Nephron (organoid): Measurements from ENCODE around the gene PCGF3.

ENCODE experiments used
- H3K27ac Mint-ChIP-seq, 3 experiments: 2 replicates each; pipeline ENCODE4 v1.8.0; 2020; ENCODE audit warnings: mixed read lengths in 3 of 3, mild to moderate bottlenecking in 2 of 3, moderate library complexity in 1 of 3
- H3K27me3 Mint-ChIP-seq: 2 replicates; pipeline ENCODE4 v1.8.0; 2021; ENCODE audit warnings: low read depth, mild to moderate bottlenecking, moderate library complexity, mixed read lengths
- H3K36me3 Mint-ChIP-seq: 2 replicates; pipeline ENCODE4 v1.8.0; 2020; ENCODE audit warnings: low read depth, mixed read lengths
- H3K4me1 Mint-ChIP-seq: 2 replicates; pipeline ENCODE4 v1.8.0; 2020; ENCODE audit warnings: mixed read lengths
- H3K4me3 Mint-ChIP-seq, 3 experiments: 2 replicates each; pipeline ENCODE4 v1.8.0; 2020; ENCODE audit warnings: mild to moderate bottlenecking in 3 of 3, mixed read lengths in 3 of 3, moderate library complexity in 2 of 3
- H3K9me3 Mint-ChIP-seq: 2 replicates; pipeline ENCODE4 v1.8.0; 2020; ENCODE audit warnings: mixed read lengths
- TF ChIP-seq, protein P1 (sequence below), 3 experiments: fragments of 200-600 bp; sonication (generic); IDR thresholded peaks; one replicate each; pipeline ENCODE4 v1.5.0; 2021; ENCODE audit warnings: antibody characterized with exemption in 3 of 3; ENCODE audit not compliant: unreplicated experiment in 3 of 3

PCGF3 gene

GRCh38 chr4:814312-814850 is 108.7 kb downstream of the PCGF3 start:
- no peak overlapping the region for H3K4me3 Mint-ChIP-seq
- H3K9me3 Mint-ChIP-seq = no peaks in the 10 kb centered on the region
- H3K27me3 Mint-ChIP-seq = peaks cover 79% of the 10 kb centered on the region
- no peaks in the 10 kb centered on the region for H3K36me3 Mint-ChIP-seq
- H3K4me1 Mint-ChIP-seq = no peaks in the 10 kb centered on the region
- no peak overlapping the region for H3K27ac Mint-ChIP-seq
- TF ChIP-seq, protein P1, sequence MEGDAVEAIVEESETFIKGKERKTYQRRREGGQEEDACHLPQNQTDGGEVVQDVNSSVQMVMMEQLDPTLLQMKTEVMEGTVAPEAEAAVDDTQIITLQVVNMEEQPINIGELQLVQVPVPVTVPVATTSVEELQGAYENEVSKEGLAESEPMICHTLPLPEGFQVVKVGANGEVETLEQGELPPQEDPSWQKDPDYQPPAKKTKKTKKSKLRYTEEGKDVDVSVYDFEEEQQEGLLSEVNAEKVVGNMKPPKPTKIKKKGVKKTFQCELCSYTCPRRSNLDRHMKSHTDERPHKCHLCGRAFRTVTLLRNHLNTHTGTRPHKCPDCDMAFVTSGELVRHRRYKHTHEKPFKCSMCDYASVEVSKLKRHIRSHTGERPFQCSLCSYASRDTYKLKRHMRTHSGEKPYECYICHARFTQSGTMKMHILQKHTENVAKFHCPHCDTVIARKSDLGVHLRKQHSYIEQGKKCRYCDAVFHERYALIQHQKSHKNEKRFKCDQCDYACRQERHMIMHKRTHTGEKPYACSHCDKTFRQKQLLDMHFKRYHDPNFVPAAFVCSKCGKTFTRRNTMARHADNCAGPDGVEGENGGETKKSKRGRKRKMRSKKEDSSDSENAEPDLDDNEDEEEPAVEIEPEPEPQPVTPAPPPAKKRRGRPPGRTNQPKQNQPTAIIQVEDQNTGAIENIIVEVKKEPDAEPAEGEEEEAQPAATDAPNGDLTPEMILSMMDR (IDR thresholded peaks at IDR 0.05; ENCODE audit: unreplicated experiment in 3 of 3) = no peak

- no peak overlapping the region for H3K4me3 Mint-ChIP-seq
- no peak overlapping the region for H3K27ac Mint-ChIP-seq
- no peaks in the 10 kb centered on the region for H3K36me3 Mint-ChIP-seq
- H3K4me1 Mint-ChIP-seq = no peaks in the 10 kb centered on the region
- no peaks in the 10 kb centered on the region for H3K9me3 Mint-ChIP-seq
- peaks cover 88% of the 10 kb centered on the region for H3K27me3 Mint-ChIP-seq
- TF ChIP-seq, protein P1 (IDR thresholded peaks at IDR 0.05; ENCODE audit: unreplicated experiment in 3 of 3) = no peak
These were observed 110.0 kb downstream of the PCGF3 start for GRCh38 chr4:815464-816146.

DNA sequence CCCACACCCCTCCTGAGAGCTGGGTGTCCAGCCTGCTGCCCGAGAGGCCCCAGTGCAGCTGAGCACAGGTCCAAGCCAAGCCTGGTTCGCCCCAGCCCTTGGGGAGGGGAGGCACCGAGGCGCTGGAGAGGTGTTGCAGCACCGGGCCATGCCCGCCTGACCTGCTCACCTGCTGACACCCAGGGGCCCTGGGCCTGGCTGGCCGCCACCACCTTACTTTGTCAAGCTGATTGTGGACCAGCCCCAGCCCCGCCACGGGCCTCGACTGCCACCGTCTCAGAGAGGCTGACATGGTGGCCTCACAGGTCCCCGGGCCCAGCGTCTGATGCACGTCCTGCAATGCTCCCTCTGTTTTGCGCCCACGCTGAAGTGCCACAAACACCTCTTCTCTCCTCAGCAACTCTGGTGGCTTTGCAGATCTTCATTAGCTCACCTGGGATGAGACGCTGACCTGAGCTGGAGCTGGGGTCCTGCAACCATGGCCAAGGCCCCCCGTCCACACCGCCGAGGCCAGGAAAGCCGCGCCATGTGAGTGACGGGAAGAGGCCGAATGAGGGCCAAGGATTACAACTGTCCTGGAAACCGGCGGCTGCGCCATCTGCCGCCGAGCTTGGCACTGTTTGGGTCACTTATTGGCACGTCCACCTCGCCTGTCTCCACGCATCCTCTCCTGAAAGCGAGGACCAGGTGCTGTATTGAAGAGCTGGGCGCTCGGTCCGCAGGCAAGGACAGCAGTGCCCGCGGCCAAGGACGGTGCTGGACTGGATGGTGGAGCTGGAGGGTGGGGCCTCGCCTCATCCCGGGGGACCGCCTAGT is 112.7 kb downstream of the PCGF3 start:
- Mint-ChIP-seq H3K36me3 (no peaks in the 10 kb centered on the region), H3K4me3 (no peak overlapping the region), H3K4me1 (no peaks in the 10 kb centered on the region), H3K27ac (no peak overlapping the region), H3K27me3 (peaks cover 90% of the 10 kb centered on the region), H3K9me3 (no peaks in the 10 kb centered on the region)
- TF ChIP-seq, protein P1 (IDR thresholded peaks at IDR 0.05; ENCODE audit: unreplicated experiment in 3 of 3) = no peak

- H3K4me3 Mint-ChIP-seq = no peak overlapping the region
- no peaks in the 10 kb centered on the region for H3K4me1 Mint-ChIP-seq
- H3K36me3 Mint-ChIP-seq = no peaks in the 10 kb centered on the region
- peaks cover 90% of the 10 kb centered on the region for H3K27me3 Mint-ChIP-seq
- no peak overlapping the region for H3K27ac Mint-ChIP-seq
- no peaks in the 10 kb centered on the region for H3K9me3 Mint-ChIP-seq
- TF ChIP-seq, protein P1 (IDR thresholded peaks at IDR 0.05; ENCODE audit: unreplicated experiment in 3 of 3) = no peak
These were observed 114.0 kb downstream of the PCGF3 start for GRCh38 chr4:819401-820229.
